Tibial artery (tissue), 4 donors: Measurements from ENCODE around the gene CAPN5.

Experiments used
- DNase-seq, 2 donors: peaks; one replicate each; pipeline ENCODE4 v3.0.0-alpha.2; 2019
- H3K27ac ChIP-seq, 2 donors: fragments of 200-600 bp; sonication (generic) in 1 of 2; 1 replicate in 1 of 2; 2 replicates in 1 of 2; pipeline ENCODE4 v1.5.1; 2018 to 2019; ENCODE audit warnings: mild to moderate bottlenecking in 1 of 2
- H3K27me3 ChIP-seq, 2 donors: fragments of 200-600 bp; sonication (generic) in 1 of 2; one replicate each; pipeline versions ENCODE4 v1.5.1 to v1.6.0; 2016 to 2019
- H3K36me3 ChIP-seq, 3 donors: fragments of 200-600 bp; sonication (generic) in 2 of 3; one replicate each; pipeline ENCODE4 v1.5.1; 2016 to 2019; ENCODE audit warnings: mild to moderate bottlenecking in 2 of 3
- H3K4me1 ChIP-seq, 4 donors: fragments of 200-600 bp; sonication (generic) in 2 of 4; 1 replicate in 3 of 4; 2 replicates in 1 of 4; pipeline ENCODE4 v1.5.1; 2016 to 2019
- H3K4me3 ChIP-seq, 2 donors: fragments of 200-600 bp; sonication (generic) in 1 of 2; 1 replicate in 1 of 2; 2 replicates in 1 of 2; pipeline ENCODE4 v1.5.1; 2018 to 2019; ENCODE audit warnings: mild to moderate bottlenecking in 2 of 2
- H3K9me3 ChIP-seq, 3 donors: fragments of 200-600 bp; sonication (generic) in 1 of 3; one replicate each; pipeline ENCODE4 v1.5.1; 2016 to 2019
- intact Hi-C: fragments of 100-400 bp; cut with DNase I; formaldehyde crosslinking; loops from one replicate; pipeline ENCODE4 v1.15.0; 2023; ENCODE audit warnings: low total_unique reads
- TF ChIP-seq, protein P1 (sequence below), 2 experiments: fragments of 200-600 bp in 1 of 2; fragments of 450-650 bp in 1 of 2; IDR thresholded peaks; one replicate each; pipeline ENCODE4 v1.5.1; 2017 to 2019; ENCODE audit warnings: antibody characterized with exemption in 2 of 2, mild to moderate bottlenecking in 1 of 2, moderate library complexity in 1 of 2

Gene CAPN5

GRCh38 chr11:77155082-77155475, 88.3 kb downstream of the CAPN5 start:
- intact Hi-C loops, result no loop called here
- H3K27ac ChIP-seq, result no peak overlapping the region
- no peak for DNase-seq
- H3K4me1 ChIP-seq, result peaks cover 0 to 18% (median 12%) of the 10 kb centered on the region in 4 donors
- TF ChIP-seq, protein P1, sequence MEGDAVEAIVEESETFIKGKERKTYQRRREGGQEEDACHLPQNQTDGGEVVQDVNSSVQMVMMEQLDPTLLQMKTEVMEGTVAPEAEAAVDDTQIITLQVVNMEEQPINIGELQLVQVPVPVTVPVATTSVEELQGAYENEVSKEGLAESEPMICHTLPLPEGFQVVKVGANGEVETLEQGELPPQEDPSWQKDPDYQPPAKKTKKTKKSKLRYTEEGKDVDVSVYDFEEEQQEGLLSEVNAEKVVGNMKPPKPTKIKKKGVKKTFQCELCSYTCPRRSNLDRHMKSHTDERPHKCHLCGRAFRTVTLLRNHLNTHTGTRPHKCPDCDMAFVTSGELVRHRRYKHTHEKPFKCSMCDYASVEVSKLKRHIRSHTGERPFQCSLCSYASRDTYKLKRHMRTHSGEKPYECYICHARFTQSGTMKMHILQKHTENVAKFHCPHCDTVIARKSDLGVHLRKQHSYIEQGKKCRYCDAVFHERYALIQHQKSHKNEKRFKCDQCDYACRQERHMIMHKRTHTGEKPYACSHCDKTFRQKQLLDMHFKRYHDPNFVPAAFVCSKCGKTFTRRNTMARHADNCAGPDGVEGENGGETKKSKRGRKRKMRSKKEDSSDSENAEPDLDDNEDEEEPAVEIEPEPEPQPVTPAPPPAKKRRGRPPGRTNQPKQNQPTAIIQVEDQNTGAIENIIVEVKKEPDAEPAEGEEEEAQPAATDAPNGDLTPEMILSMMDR (IDR thresholded peaks at IDR 0.05), result no peak
- H3K9me3 ChIP-seq, result no peaks in the 10 kb centered on the region
- H3K4me3 ChIP-seq, result no peak overlapping the region
- no peaks in the 10 kb centered on the region for H3K36me3 ChIP-seq
- no peaks in the 10 kb centered on the region for H3K27me3 ChIP-seq

GRCh38 chr11:77155556-77156130, 88.9 kb downstream of the CAPN5 start:
- intact Hi-C loops, result no loop called here
- Histone ChIP-seq H3K27ac (no peak overlapping the region), H3K27me3 (no peaks in the 10 kb centered on the region), H3K36me3 (no peaks in the 10 kb centered on the region), H3K4me3 (no peak overlapping the region), H3K4me1 (peaks cover 0 to 18% (median 12%) of the 10 kb centered on the region in 4 donors), H3K9me3 (no peaks in the 10 kb centered on the region)
- TF ChIP-seq, protein P1 (IDR thresholded peaks at IDR 0.05), result no peak
- DNase-seq, result no peak

- H3K36me3 ChIP-seq, result no peaks in the 10 kb centered on the region
- H3K27me3 ChIP-seq, result no peaks in the 10 kb centered on the region
- TF ChIP-seq, protein P1 (IDR thresholded peaks at IDR 0.05), result no peak
- no peak overlapping the region for H3K4me3 ChIP-seq
- H3K4me1 ChIP-seq, result peaks cover 0 to 18% (median 12%) of the 10 kb centered on the region in 4 donors
- no peak for DNase-seq
- H3K27ac ChIP-seq, result no peak overlapping the region
- intact Hi-C loops, result no loop called here
- H3K9me3 ChIP-seq, result no peaks in the 10 kb centered on the region
These were observed 89.8 kb downstream of the CAPN5 start for GRCh38 chr11:77156396-77157195.

DNA sequence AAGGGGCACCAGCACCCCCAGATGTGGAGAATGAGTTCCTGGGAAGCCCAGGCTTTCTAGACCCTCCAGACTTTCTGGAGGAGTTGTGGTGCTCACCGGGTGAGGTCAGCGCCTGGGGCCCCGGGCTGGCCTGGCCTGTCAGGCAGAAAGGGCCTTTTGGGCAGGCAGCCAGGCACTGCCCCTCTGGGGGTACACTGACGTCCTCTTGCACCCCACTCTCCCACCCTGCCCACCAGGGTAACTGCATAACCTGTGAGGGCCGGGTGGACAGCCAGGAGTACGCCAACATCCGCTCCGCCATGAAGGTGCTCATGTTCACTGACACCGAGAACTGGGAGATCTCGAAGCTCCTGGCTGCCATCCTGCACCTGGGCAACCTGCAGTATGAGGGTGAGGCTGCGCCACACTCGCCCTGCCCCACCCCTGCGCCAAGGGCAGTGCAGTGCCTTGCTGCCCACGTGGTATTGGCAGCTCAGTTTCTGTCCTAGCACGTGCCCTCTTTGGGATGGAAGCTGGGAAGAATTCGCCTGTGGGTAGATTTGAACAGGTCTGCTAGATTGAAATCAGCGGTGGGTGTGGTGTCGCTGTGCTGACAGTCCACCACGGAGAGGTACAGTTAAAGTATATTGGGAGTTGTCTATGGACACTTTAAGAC, 91.4 kb downstream of the CAPN5 start:
- no peak for DNase-seq
- Histone ChIP-seq H3K4me1 (peaks cover 0 to 15% (median 10%) of the 10 kb centered on the region in 4 donors), H3K9me3 (no peaks in the 10 kb centered on the region), H3K4me3 (no peak overlapping the region), H3K27ac (no peak overlapping the region), H3K36me3 (no peaks in the 10 kb centered on the region), H3K27me3 (no peaks in the 10 kb centered on the region)
- TF ChIP-seq, protein P1 (IDR thresholded peaks at IDR 0.05), result no peak
- intact Hi-C loops, result no loop called here

GRCh38 chr11:77159219-77159936, 92.6 kb downstream of the CAPN5 start:
- no peaks in the 10 kb centered on the region for H3K36me3 ChIP-seq
- no peak for DNase-seq
- no peak overlapping the region for H3K27ac ChIP-seq
- intact Hi-C loops, result no loop called here
- H3K9me3 ChIP-seq, result no peaks in the 10 kb centered on the region
- H3K4me3 ChIP-seq, result no peak overlapping the region
- TF ChIP-seq, protein P1 (IDR thresholded peaks at IDR 0.05), result no peak
- H3K4me1 ChIP-seq, result peaks cover 0 to 4% (median 2%) of the 10 kb centered on the region in 4 donors
- H3K27me3 ChIP-seq, result no peaks in the 10 kb centered on the region
